Head of caudate nucleus (tissue), 42 donors: ENCODE results near the gene IL1RL1.

Experiments
- DNase-seq, 42 donors: peaks; one replicate each; pipeline versions ENCODE4 v3.0.0 to v3.0.0-alpha.2; 2020 to 2021; ENCODE audit warnings: mixed read lengths in 7 of 42
- intact Hi-C: fragments of 100-400 bp; cut with DNase I; formaldehyde crosslinking; loops from one replicate; pipeline ENCODE4 v1.15.0; 2022

Gene IL1RL1

GRCh38 chr2:102399499-102400141 lies 88.3 kb downstream of the IL1RL1 start:
- DNase-seq: no peak
- intact Hi-C loops: no loop called here

GRCh38 chr2:102401456-102401855 lies 90.1 kb downstream of the IL1RL1 start:
- DNase-seq: no peak
- intact Hi-C loops: no loop called here
